HG03565 (cell line): ENCODE results near the gene DDB1.
A peak's percentile ranks its signal among the peaks of the same experiment; 100 is the strongest.

Experiments used
- ATAC-seq: cut with Tn5 transposase; IDR thresholded peaks from one replicate; pipeline ENCODE4 v1.9.1; 2021; ENCODE audit warnings: mild to moderate bottlenecking, moderate library complexity; ENCODE audit not compliant: unreplicated experiment

DDB1 gene

DNA sequence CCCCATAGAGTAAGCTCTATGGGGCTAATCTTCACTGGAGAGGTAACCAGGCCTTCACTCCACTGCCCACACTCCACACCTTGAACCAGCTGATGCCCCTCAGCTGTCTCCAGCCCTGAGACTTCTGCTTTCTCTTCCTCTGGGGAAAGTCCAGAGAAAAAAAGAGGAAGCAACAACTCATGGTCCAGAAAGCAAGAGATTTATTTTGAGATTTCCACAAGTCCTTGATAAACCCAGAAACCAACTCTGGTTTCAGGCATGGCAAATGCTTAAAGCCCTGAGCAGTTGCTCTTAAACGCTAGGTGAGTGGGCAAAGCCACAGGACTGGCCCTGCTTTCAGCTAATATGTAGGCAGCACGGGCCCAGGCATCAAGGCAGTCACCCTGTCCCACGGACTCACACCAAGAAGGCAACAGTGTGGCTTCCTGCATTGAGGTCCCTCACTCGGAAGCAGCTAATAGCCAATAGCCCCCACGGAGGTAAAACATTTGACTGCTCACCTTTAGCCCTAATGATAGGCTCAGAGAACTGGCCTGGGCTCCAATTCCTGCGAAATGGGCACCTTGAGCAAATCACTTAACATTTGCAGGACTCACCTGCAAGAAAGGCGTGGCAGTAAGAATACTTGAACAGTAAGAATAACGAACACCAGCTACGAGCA lies 24.5 kb upstream of the DDB1 start:
- ATAC-seq, result peak; percentile 28

DNA sequence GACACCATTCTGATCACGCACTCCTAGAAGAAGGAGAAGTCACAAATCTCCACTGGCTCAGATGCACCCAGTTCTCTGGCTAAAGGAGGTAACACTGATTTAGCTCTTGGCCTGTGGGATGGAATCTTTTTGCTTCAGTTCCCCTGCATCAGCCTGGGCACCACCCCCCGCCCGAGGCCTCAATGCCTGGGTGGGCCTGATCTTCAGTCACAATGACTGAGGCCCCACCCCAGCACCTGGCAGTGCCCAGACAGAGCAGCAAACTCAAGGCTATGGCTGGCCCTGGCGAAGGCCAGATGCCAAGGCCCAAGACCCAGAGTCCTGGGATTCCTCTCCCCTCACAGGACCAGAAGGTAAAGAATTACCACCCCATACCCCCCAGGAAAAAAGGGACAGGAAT lies 23.8 kb upstream of the DDB1 start:
- ATAC-seq, result no peak

- no peak for ATAC-seq
These were observed 21.3 kb upstream of the DDB1 start for GRCh38 chr11:61354208-61354607.

DNA sequence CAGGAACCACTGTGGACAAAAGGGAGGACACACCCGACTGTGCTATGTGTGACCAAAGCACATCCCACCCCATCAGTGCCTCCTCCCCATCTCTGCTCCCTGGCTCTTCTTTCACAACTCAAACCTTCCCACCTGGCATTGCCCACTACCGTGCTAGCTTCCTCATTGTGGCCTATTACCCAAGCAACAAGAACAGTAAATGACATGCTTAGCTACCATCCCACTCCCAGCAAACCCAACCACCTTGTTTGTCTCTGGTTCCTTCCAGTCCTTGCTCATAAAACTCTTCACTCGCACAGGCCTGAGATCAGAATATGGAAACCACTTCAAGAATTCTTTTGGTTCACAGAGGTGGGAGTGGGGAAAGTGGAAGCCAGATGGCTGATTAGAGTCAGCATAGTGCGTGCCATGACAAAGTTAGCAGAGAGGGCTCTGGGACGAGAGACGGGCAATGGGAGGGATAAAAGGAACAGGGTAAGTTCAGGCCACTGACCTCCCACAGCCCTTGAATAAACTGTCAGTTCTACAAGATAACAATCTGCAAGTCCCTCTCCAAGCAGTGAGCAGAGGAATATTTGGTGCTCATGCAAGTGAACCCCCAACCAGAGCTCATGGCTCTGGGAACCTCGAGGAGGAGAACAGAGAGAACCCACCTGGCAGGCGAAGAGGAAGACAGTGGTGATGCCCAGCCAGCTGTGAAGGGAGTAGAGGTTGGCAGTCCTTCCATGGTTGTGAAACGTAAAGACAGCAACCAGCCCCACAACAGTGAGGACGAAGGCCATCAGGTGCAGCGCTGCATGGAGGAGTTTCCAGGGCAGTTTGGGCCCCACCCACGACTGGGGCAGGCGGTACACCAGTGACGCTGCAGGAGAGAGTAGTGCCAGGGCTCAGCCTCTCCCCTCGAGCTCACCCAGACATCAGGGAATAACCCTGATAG lies 20.5 kb upstream of the DDB1 start:
- ATAC-seq, result no peak

DNA sequence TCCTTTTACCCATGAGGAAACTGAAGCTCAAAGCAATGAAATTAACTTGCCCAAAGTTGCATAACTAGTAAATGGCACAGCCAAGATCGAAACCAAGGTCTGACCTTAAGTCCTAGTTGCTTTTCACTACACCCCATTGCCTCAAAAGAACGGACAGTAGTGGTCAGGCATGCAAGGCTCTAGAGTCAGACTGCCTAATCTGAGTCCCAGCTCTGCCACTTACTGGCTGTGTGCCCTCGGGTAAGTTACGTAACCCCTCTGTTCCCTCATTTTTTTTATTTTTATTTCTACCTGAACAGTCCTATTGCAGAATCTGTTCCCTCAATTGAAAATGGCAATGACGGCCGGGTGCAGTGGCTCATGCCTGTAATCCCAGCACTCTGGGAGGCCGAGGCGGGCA lies 19.1 kb upstream of the DDB1 start:
- ATAC-seq, result no peak

DNA sequence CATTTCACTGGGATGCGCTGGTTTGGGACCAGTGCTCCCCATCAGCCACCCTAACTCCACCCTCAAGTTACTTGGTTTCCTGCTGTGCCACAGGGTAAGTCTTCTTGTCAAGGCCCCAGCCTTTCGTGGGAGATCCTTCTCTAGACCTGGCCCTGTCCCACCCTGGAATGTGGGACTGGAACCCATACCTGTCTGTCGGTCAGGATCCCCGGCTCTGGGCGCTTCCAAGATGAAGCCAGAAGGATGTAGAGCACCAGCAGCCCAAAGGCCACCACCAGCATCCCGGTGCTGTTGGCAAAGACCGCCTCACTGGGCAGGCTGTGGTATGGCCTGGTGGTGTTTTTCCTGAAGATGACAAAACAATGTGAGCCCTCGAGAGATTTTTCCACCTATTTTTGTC lies 17.9 kb upstream of the DDB1 start:
- no peak for ATAC-seq

GRCh38 chr11:61350336-61350735 lies 17.4 kb upstream of the DDB1 start:
- ATAC-seq, result no peak

- no peak for ATAC-seq
These were observed 17.0 kb upstream of the DDB1 start for GRCh38 chr11:61349916-61350315.

DNA sequence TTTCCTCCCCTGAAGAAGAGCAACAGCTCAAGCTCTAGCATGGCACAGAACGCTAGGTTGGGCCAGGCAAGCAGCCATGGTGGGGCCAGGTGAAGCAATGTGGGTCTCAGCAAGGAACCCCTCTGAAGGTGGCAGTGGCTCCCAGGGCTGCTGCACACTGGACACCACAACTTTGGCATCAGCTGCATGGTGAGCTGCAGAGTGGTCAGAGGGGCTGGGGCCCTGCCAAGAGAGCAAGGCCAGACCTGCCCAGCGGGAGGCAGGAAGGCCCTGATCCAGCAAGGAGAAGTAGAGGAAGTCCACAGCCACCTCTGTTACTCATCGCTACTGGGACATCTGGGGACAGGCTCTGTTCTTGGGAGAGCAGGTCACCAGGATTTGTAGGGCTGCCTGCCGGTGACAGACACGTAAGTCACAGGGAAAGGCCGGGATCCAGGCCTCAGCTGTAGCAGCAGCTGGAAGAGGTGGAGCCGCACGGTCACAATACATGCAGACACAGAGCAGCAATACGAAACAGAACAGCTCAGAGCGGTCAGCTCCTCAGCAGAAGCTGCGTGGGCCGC lies 16.4 kb upstream of the DDB1 start:
- ATAC-seq, result no peak

- ATAC-seq, result no peak
These were observed 15.1 kb upstream of the DDB1 start for GRCh38 chr11:61347916-61348461.

DNA sequence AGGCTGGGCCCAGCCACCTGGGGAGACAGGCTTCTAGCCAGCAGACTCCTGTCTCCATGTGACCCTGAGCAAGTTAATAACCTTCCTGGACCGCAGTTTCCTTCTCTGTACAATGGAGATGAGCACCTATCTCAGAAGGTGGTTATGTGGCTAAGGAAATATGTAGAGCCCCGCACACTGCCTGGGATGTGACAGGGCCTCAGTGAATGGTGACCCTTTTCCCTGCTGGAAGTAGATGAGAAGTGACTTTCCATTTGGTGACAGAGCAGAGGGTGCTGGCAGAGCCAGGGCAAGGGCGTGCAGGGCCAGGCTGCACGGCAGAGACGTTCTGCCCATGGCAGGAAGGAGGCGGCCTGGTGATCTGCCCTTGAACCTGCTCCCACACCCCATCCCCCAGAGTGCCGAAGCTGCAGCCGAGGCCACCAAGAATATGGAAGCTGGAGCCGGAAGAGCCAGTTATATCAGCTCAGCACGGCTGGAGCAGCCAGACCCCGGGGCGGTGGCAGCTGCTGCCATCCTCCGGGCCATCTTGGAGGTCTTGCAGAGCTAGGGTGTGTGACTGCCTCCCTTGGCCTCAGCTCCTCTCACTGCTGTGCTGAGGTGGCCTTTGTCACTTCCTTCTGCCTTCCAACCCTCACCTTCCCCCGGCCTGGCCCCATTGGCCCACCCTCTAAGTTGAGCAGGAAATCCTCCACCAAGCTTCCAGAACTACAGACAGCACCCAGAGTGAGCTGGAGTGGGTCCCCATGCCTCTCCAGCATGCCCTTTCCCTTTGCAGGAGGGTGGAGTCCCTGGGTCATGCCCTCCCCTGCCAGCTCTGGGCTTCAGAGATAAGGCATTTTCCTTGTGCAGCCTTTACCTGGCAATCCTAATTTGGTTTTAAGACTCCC lies 13.3 kb upstream of the DDB1 start:
- no peak for ATAC-seq

GRCh38 chr11:61345170-61345610 lies 12.3 kb upstream of the DDB1 start:
- no peak for ATAC-seq

- ATAC-seq, result no peak
These were observed 11.2 kb upstream of the DDB1 start for GRCh38 chr11:61343792-61344745.

- ATAC-seq, result no peak
These were observed 9.4 kb upstream of the DDB1 start for GRCh38 chr11:61342207-61342803.

- no peak for ATAC-seq
These were observed 8.8 kb upstream of the DDB1 start for GRCh38 chr11:61341706-61342105.

DNA sequence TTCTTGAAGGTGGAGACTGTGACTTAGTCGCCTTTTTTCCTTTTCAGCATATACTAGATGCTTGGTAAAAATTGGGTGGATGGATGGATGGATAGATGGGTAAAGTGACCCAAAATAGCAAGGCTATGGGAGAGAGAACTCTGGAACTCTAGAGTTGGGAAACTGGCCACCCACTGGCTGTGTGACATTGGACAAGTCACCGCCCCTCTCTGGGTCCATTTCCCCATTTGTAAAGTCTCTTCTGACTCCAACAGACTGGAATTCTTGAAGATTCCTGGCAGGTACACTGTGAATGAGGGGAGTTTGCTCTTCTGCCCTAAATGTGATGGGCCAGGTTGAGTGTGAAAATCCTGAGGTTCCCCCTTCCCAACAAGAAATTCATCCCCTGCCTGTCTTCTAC lies 8.1 kb upstream of the DDB1 start:
- no peak for ATAC-seq

DNA sequence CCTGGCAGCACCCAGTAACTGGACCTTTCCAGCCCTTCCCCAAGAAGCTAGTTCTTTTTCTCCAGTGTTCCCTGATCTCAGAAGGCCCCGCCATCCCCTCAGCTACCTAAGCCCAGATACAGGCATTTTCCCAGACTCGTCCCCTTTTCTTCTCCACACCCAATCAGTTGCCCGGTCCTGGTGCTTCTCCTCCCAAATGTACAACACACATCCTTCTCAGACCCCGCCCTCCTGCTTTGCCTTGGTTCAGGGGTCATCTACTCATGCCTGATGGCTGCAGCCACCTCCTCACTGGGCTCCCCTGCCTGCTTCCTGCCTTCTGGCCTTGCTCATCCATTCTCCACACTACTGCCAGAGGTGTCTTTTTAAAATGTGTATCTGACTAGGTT lies 6.6 kb upstream of the DDB1 start:
- no peak for ATAC-seq

DNA sequence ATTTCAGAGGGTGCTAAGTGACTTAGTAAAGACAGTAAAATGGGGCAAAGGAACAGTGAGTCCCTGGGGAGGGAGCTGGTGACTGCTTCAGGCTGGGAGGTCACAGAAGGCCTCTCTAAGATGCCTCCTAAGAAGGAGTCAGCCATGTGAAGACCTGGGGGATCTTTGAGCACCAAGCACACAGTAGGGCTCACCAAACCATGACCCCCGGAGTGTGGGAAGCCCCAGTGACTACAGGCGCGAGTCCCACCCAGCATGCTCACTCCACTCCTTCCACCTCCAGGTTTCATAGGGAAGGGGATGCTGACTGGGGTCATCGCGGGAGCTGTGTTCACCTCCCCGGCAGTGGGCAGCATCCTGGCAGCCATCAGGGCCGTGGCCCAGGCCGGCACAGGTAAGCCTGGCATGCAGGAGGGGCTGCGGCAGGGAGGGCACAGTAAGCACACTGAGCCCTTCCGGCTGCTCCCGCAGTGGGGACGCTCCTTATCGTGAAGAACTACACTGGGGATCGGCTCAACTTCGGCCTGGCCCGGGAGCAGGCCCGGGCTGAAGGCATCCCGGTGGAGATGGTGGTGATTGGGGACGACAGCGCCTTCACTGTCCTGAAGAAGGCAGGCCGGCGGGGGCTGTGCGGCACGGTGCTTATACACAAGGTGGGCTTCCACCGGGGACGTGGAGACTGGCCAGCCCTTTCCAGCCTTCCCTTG lies 6.0 kb upstream of the DDB1 start:
- no peak for ATAC-seq
